Activated naive CD8-positive, alpha-beta T cell treated with anti-CD3 and anti-CD28 coated beads, Interleukin-2, amount 10 ng/mL, durations not matched to agents 7 days and 5 days (primary cell): ENCODE data around the gene MZT2B. TPM values are rescaled to one million over a fixed set of nuclear protein-coding genes. Genes with fewer than 3 reads are reported as not detected.
A peak's percentile ranks its signal among the peaks of the same experiment; 100 is the strongest.
"Not testable (repeated sequence)": the region's sequence is repeated elsewhere in the genome, so short reads cannot be mapped to it uniquely, and the experiment has no call there.

Experiments used
- ATAC-seq: fragments of 150-1000 bp; cut with Tn5 transposase; one replicate; pipeline ENCODE4 v1.10.0; 2021; ENCODE audit warnings: low read depth, moderate library complexity
- POLR2A ChIA-PET: fragments of 350-600 bp; sonication (Branson Sonifier 250); formaldehyde crosslinking; loops from one replicate; lab custom pipeline; 2021; ENCODE audit warnings: antibody characterized with exemption; lab: Charles Lee
- DNase-seq: peaks from one replicate; pipeline ENCODE4 v3.0.0; 2021
- H3K27ac Mint-ChIP-seq: one replicate; pipeline ENCODE4 v1.8.0; 2022; ENCODE audit warnings: mild to moderate bottlenecking, mixed read lengths
- H3K27me3 Mint-ChIP-seq: one replicate; pipeline ENCODE4 v1.8.0; 2022; ENCODE audit warnings: mild to moderate bottlenecking, moderate library complexity, mixed read lengths
- H3K36me3 Mint-ChIP-seq: one replicate; pipeline ENCODE4 v1.8.0; 2021; ENCODE audit warnings: mild to moderate bottlenecking, mixed read lengths
- H3K4me1 Mint-ChIP-seq: one replicate; pipeline ENCODE4 v1.8.0; 2021; ENCODE audit warnings: mixed read lengths
- H3K4me3 Mint-ChIP-seq: one replicate; pipeline ENCODE4 v1.8.0; 2022; ENCODE audit warnings: mild to moderate bottlenecking, moderate library complexity, mixed read lengths
- H3K9me3 Mint-ChIP-seq: one replicate; pipeline ENCODE4 v1.8.0; 2021; ENCODE audit warnings: mixed read lengths
- total RNA-seq, 2 experiments: library from RNA; stranded (reverse); gene quantifications; one replicate each; pipeline ENCODE4 v1.2.3, GENCODE V29; 2021

MZT2B gene
- total RNA-seq, 2 experiments from 2014 or later, result 400 to 434 TPM

DNA sequence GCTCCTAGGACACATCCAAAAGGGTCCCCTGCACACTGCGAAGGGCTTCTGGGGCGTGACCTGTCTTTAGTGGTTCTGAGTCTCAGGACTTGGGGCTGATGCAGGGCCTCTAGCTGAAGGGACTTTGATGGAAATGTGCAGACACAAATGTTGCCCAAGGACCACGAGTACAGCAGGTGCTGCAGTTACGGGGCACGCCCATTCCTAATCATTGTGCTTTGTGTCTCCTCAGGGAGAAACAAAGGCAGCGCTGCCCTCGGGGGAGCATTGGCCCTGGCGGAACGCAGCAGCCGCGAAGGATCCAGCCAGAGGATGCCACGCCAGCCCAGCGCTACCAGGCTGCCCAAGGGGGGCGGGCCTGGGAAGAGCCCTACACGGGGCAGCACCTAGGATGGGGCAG is 8.2 kb downstream of the MZT2B start:
- no peaks in the 10 kb centered on the region for H3K27me3 Mint-ChIP-seq
- H3K4me1 Mint-ChIP-seq, result peaks cover 11% of the 10 kb centered on the region
- H3K4me3 Mint-ChIP-seq, result no peak overlapping the region
- no peak for DNase-seq
- POLR2A ChIA-PET, result no interaction called here
- no peak for ATAC-seq
- H3K27ac Mint-ChIP-seq, result no peak overlapping the region
- H3K9me3 Mint-ChIP-seq, result no peaks in the 10 kb centered on the region
- peaks cover 4% of the 10 kb centered on the region for H3K36me3 Mint-ChIP-seq

DNA sequence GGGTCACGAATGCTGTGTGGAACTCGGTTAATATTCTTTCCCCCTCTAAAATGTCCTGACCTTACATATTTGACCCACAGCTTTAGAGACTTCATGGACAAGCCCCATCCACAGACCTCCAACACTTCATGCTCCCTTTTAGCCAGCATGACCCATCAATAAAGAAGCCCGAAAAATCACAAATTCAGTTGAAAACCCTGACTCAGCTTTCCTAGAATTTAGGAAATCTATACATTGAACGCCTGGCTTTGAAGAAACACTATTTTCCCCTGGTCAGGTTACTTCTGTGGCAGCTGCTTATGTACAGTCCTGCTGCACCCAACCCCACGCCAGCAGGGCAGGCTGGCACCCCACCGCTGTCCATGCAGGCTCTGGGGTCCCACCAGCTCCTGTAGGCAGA is 9.3 kb downstream of the MZT2B start:
- POLR2A ChIA-PET, result interaction anchor here (0.6 kb wide), 1 partner anchor 23 kb away, joined by 6 read pairs; no protein-coding TSS in a partner anchor
- H3K27me3 Mint-ChIP-seq, ATAC-seq, H3K4me3 Mint-ChIP-seq, H3K27ac Mint-ChIP-seq, DNase-seq, H3K9me3 Mint-ChIP-seq, H3K36me3 Mint-ChIP-seq, H3K4me1 Mint-ChIP-seq: not testable (repeated sequence)

DNA sequence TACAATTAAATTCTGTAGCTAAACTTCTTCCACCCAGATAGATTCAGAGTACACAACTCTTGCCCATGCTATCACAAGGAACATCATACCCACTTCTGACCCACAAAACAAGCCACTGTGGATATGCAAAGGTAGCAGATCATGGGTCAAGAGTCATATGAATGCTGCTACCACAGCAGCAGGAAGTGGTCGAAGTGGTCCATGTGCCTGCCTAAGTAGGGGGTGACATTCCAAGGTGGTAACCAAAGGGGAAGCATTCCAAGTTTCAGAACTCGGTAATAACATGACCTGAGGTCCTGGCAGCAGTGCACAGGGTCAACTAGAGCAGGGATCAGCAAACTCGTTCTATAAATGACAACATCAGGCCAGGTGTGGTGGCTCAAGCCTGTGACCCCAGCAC is 10.4 kb downstream of the MZT2B start:
- ATAC-seq, H3K27me3 Mint-ChIP-seq, H3K9me3 Mint-ChIP-seq, H3K4me1 Mint-ChIP-seq, DNase-seq, H3K36me3 Mint-ChIP-seq, H3K4me3 Mint-ChIP-seq, POLR2A ChIA-PET: not testable (repeated sequence)
- peak overlapping the region; percentile 3 for H3K27ac Mint-ChIP-seq

DNA sequence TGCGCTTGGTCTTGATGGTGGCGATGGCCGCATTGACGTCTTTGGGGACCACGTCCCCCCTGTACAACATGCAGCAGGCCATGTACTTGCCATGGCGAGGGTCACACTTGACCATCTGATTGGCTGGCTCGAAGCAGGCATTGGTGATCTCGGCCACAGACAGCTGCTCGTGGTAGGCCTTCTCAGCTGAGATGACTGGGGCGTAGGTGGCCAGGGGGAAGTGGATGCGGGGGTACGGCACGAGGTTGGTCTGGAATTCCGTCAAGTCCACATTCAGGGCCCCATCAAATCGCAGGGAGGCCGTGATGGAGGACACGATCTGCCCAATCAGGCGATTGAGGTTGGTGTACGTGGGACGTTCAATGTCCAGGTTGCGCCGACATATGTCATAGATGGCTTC is 11.8 kb downstream of the MZT2B start:
- H3K27me3 Mint-ChIP-seq, DNase-seq, POLR2A ChIA-PET, H3K4me1 Mint-ChIP-seq, H3K36me3 Mint-ChIP-seq, ATAC-seq, H3K4me3 Mint-ChIP-seq, H3K27ac Mint-ChIP-seq, H3K9me3 Mint-ChIP-seq: not testable (repeated sequence)

DNA sequence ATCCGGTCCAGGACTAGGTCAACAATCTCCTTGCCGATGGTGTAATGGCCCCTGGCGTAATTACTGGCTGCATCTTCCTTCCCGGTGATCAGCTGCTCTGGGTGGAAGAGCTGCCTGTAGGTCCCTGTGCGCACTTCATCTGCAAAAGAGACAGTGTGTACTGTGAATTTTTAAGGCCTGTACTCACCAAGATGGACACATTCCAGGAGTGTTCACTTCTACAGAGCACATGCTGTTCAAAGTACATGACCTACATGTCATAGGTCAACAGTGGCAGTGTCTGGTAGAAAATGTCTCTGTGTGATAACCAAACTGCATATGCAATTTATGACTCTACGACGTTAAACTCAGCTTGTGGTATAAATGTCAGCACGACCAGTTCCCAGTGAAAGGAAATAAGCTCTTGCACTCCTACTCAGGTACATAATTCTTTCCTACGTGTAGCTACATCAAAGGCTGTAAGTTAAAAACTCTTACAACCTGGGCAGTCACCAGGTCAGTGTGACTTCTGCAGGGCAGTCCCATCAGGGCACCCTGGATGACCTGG is 13.1 kb downstream of the MZT2B start:
- H3K27me3 Mint-ChIP-seq, H3K27ac Mint-ChIP-seq, H3K9me3 Mint-ChIP-seq, H3K4me1 Mint-ChIP-seq, POLR2A ChIA-PET, H3K36me3 Mint-ChIP-seq, ATAC-seq, H3K4me3 Mint-ChIP-seq, DNase-seq: not testable (repeated sequence)

GRCh38 chr2:130196052-130196451 is 14.0 kb downstream of the MZT2B start:
- not testable (repeated sequence) for H3K9me3 Mint-ChIP-seq

DNA sequence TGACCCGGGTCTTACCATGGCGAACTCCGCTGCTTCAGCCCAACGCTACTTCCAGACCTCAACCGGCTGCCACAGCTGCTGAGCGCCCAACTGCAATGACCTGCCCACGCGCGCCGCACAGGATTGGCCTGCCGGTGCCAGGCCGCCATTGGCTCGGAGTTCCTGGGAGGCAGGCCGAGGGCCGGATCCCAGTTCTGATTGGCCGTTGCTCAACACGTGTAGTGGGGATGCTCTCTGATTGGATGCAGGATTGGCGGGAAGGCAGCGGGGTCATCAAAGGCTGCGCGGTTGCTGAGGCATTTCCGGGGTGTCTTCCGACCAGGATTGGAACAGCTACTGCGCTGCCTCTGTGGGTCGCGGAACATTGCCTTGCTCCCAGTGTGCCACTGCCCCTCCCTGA is 16.3 kb downstream of the MZT2B start, which contains the start of gene TUBA3E:
TSS of gene TUBA3E (minus strand) at position 97 of the 400 bp plus-strand sequence. CDS start at position 18, 79 bp downstream.
- DNase-seq (no peak), ATAC-seq (no peak)
- POLR2A ChIA-PET, result no interaction called here
- H3K4me1 Mint-ChIP-seq, result no peaks in the 10 kb centered on the region
- no peak within 1 kb of the TSS for H3K27ac Mint-ChIP-seq
- H3K4me3 Mint-ChIP-seq, result no peak within 1 kb of the TSS
- no peaks in the 10 kb centered on the region for H3K27me3 Mint-ChIP-seq
- H3K36me3 Mint-ChIP-seq, result no peaks in the 10 kb centered on the region
- H3K9me3 Mint-ChIP-seq, result no peaks in the 10 kb centered on the region

More at GRCh38 chr2:130196052-130196451, 14.0 kb downstream of the MZT2B start:
- H3K4me3 Mint-ChIP-seq, H3K27me3 Mint-ChIP-seq, POLR2A ChIA-PET, H3K36me3 Mint-ChIP-seq, DNase-seq, H3K27ac Mint-ChIP-seq, ATAC-seq, H3K4me1 Mint-ChIP-seq: not testable (repeated sequence)

DNA sequence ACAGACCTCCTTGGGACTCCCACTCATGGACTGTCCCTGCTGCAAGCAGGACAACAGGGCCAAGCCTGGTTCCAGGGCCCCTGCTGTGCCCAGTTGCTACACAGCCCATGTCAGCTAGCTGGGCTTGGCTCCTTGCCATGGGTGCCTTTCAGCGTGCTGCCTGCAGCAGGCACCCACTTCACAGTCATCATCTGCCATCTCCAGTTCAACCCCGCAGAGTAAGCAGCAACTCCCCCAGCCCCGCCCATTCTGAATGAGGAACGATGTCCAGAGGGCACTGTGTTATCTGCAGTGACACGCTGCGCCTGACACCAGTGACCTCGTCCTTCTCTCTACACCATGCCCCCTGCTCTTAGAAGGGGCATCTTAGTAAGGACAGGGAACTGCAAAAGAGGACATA is 20.5 kb downstream of the MZT2B start:
- H3K9me3 Mint-ChIP-seq, H3K36me3 Mint-ChIP-seq, H3K27me3 Mint-ChIP-seq, H3K4me3 Mint-ChIP-seq, DNase-seq, POLR2A ChIA-PET, H3K4me1 Mint-ChIP-seq, ATAC-seq, H3K27ac Mint-ChIP-seq: not testable (repeated sequence)

DNA sequence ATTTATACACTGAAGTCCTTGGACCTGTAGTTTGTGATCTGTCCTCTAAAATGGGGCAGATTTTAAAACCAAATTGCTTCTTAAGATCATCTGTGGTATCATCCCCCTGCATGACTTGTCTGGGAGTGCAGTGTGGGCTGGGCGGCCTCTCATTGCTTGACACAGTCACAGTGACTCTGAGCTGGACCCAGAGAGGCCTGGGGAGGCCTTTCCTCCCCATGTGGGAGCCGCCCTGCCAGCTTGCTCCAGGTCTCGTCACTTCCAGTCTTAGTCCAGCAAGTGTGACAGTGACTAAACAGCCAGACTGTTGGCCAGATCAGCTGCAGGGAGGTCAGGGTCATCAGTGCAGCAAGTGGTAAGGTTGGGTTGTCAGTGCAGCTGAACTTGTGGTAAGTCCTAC is 21.1 kb downstream of the MZT2B start:
- H3K36me3 Mint-ChIP-seq, H3K27ac Mint-ChIP-seq, H3K9me3 Mint-ChIP-seq, H3K4me3 Mint-ChIP-seq, DNase-seq, H3K4me1 Mint-ChIP-seq, ATAC-seq, H3K27me3 Mint-ChIP-seq, POLR2A ChIA-PET: not testable (repeated sequence)

DNA sequence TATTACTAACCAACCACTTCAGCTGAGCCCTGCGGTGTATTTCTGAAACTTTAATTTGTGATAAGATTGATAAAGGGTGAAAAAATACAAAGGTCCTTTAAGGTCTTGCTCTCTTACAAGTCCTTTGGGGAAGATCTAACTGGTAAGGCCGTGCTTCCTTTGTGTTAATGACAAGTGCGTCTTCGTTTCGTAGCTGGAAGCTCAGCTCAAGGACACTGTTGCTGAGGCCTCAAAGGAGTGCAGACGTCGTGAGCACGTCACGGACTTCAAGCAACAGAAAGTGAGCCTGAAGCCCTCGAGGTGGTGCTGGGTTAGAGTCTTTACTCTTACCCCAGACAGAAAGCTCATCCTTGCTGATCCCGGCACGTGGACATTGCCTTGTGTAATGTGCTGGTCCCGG is 25.0 kb downstream of the MZT2B start:
- H3K27ac Mint-ChIP-seq, DNase-seq, POLR2A ChIA-PET, H3K4me3 Mint-ChIP-seq, H3K9me3 Mint-ChIP-seq, H3K36me3 Mint-ChIP-seq, ATAC-seq, H3K4me1 Mint-ChIP-seq: not testable (repeated sequence)
- H3K27me3 Mint-ChIP-seq, result peaks cover 11% of the 10 kb centered on the region

DNA sequence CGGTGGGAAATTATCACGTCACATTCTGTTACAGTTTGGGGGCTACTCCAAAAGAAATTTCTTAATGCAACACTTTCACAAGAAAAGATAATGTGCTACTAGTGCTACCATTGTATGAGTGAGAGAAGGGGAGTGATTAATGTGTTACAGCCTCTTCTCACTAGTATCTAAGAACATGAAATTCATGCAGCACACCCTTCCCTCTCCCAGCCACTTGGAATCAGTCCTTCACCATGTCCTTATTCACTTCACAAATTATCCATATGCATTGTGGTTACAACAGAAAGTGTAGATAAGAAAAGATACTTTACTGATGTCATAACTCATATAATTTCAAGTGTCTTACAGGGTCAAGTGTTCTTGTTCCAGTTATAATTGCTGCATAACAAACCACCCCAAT is 37.1 kb downstream of the MZT2B start:
- POLR2A ChIA-PET, H3K36me3 Mint-ChIP-seq, H3K4me1 Mint-ChIP-seq, ATAC-seq, H3K27ac Mint-ChIP-seq, H3K9me3 Mint-ChIP-seq, H3K4me3 Mint-ChIP-seq, DNase-seq: not testable (repeated sequence)
- peaks cover 21% of the 10 kb centered on the region for H3K27me3 Mint-ChIP-seq

DNA sequence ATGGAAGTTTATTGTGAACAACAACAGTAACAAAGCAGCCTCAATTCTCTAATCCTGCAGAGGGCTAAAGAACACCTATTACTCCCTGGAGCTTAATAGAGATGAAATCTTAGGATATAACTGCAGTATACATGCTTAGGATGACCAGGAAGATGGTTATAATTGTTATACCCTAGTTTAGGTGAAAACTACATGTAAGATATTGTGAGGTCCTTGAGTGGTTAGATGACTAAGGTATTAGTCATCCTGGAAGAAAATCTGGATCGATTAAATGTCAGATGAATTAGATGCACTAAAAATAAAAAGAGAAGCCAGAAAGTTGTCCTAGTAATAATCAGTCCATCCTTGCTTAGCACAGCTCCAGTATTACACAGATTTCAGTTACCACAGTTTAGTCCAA is 38.4 kb downstream of the MZT2B start:
- DNase-seq, H3K27ac Mint-ChIP-seq, H3K36me3 Mint-ChIP-seq, H3K4me3 Mint-ChIP-seq, POLR2A ChIA-PET, ATAC-seq, H3K4me1 Mint-ChIP-seq, H3K9me3 Mint-ChIP-seq: not testable (repeated sequence)
- peaks cover 22% of the 10 kb centered on the region for H3K27me3 Mint-ChIP-seq

- H3K27ac Mint-ChIP-seq, H3K36me3 Mint-ChIP-seq, POLR2A ChIA-PET, DNase-seq, H3K4me3 Mint-ChIP-seq, ATAC-seq, H3K9me3 Mint-ChIP-seq, H3K4me1 Mint-ChIP-seq: not testable (repeated sequence)
- peaks cover 17% of the 10 kb centered on the region for H3K27me3 Mint-ChIP-seq
Observed at GRCh38 chr2:130222523-130222922, 40.5 kb downstream of the MZT2B start.

DNA sequence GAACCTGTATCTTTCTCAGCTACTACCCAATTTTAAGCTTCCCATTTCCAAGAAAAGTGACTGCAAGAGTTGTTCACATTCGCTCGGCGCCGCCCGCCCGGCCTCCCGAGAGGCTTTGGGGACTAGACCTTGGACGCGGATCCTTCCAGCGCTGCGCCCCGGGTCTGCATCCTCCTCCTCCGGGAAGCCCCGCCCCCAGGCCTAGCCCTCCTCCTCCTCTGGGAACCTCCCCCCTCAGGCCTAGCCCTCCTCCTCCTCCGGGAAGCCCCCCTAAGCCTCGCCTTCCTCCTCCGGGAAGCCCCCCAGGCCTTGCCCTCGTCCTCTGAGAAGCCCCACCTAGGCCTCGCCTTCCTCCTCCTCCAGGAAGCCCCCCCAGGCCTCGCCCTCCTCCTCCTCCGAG is 45.9 kb downstream of the MZT2B start:
- ATAC-seq, H3K27ac Mint-ChIP-seq, H3K27me3 Mint-ChIP-seq, POLR2A ChIA-PET, H3K9me3 Mint-ChIP-seq, DNase-seq, H3K4me3 Mint-ChIP-seq, H3K4me1 Mint-ChIP-seq, H3K36me3 Mint-ChIP-seq: not testable (repeated sequence)
